Testis (tissue), 2 donors: ENCODE measurements around the gene PLD1.

Experiments used
- CTCF ChIP-seq, 3 experiments: fragments of 450-650 bp in 2 of 3; fragments of 200-600 bp in 1 of 3; sonication (generic) in 1 of 3; IDR thresholded peaks; one replicate each; pipeline ENCODE4 v1.5.1; 2016 to 2019; ENCODE audit warnings: antibody characterized with exemption in 3 of 3, mild to moderate bottlenecking in 2 of 3, moderate library complexity in 1 of 3
- POLR2A ChIP-seq: fragments of 450-650 bp; IDR thresholded peaks from one replicate; pipeline ENCODE4 v1.6.1; 2017; ENCODE audit warnings: antibody characterized with exemption, mild to moderate bottlenecking, moderate library complexity

GRCh38 chr3:171598990-171599389 is 211.3 kb downstream of the PLD1 start:
- TF ChIP-seq CTCF (IDR thresholded peaks at IDR 0.05) (no peak), POLR2A (no peak)
